GM12878 (cell line): ENCODE measurements around the gene ATP5PO. TPM values are rescaled to one million over a fixed set of nuclear protein-coding genes. Genes with fewer than 3 reads are reported as not detected.

ENCODE experiments used
- ATAC-seq: fragments of 200-7000 bp; cut with Tn5 transposase; 3 replicates; pipeline ENCODE4 v1.9.1; 2020; ENCODE audit warnings: mild to moderate bottlenecking, moderate library complexity
- BruUV-seq: library from RNA; stranded (reverse); fragments of 400-500 nt; replicated peaks from 2 replicates; lab custom pipeline; 2021; lab: Mats Ljungman, UMichigan
- CTCF ChIA-PET: fragments of 300-600 bp; sonication (Branson Sonifier 250); formaldehyde crosslinking; extraction: SDS; loops from one replicate; lab custom pipeline; 2021; ENCODE audit warnings: inconsistent platforms; lab: Yijun Ruan, JAX
- POLR2A ChIA-PET: fragments of 350-600 bp; formaldehyde crosslinking; extraction: SDS; loops from one replicate; lab custom pipeline; 2021; ENCODE audit warnings: inconsistent platforms; lab: Charles Lee
- RAD21 ChIA-PET: fragments of 300-600 bp; sonication (Branson Sonifier 250); formaldehyde crosslinking; loops from one replicate; lab custom pipeline; 2023; ENCODE audit warnings: antibody characterized with exemption; ENCODE audit not compliant: unreplicated experiment; lab: Charles Lee
- SMC1A ChIA-PET: fragments of 300-600 bp; sonication (Branson Sonifier 250); formaldehyde crosslinking; loops from one replicate; lab custom pipeline; 2023; ENCODE audit not compliant: unreplicated experiment, uncharacterized antibody; lab: Charles Lee
- DNase-seq: peaks from one replicate; pipeline ENCODE4 v3.0.0-alpha.2; 2011; ENCODE audit warnings: low read depth, low spot score
- FAIRE-seq: peaks from 3 replicates; lab custom pipeline; 2011; peaks lifted over from hg19 to GRCh38; lab: Jason Lieb, UNC
- H2AFZ ChIP-seq: 2 replicates; pipeline ENCODE4 v1.6.0; 2011; ENCODE audit warnings: low read depth, low read length, control low read depth; ENCODE audit not compliant: control insufficient read depth
- H3K27ac ChIP-seq: 2 replicates; pipeline ENCODE4 v1.5.1; 2011; ENCODE audit warnings: control low read depth; ENCODE audit not compliant: control insufficient read depth, insufficient read depth
- H3K27me3 ChIP-seq, 2 experiments: replicated peaks in 1 of 2; 2 replicates each; pipeline versions ENCODE4 v1.6.0 to v1.6.1; 2011; ENCODE audit warnings: low read length in 1 of 2; ENCODE audit not compliant: control insufficient read depth in 2 of 2, insufficient read depth in 2 of 2
- H3K36me3 ChIP-seq, 2 experiments: 2 replicates each; pipeline ENCODE4 v1.5.1; 2011; ENCODE audit warnings: low read length in 1 of 2; ENCODE audit not compliant: control insufficient read depth in 2 of 2, insufficient read depth in 2 of 2
- H3K4me1 ChIP-seq: 2 replicates; pipeline ENCODE4 v1.6.1; 2011; ENCODE audit warnings: mild to moderate bottlenecking, low read length, moderate library complexity, mixed read lengths; ENCODE audit not compliant: control insufficient read depth, insufficient read depth
- H3K4me2 ChIP-seq: 2 replicates; pipeline ENCODE4 v1.6.0; 2011; ENCODE audit warnings: control low read depth; ENCODE audit not compliant: control insufficient read depth, insufficient read depth
- H3K4me3 ChIP-seq: fragments of 200-600 bp; sonication (generic); 2 replicates; pipeline ENCODE4 v1.5.1; 2016
- H3K79me2 ChIP-seq: 2 replicates; pipeline ENCODE4 v1.6.0; 2011; ENCODE audit warnings: low read length; ENCODE audit not compliant: control insufficient read depth, insufficient read depth
- H3K9ac ChIP-seq: 2 replicates; pipeline ENCODE4 v1.8.0; 2011; ENCODE audit warnings: low read length, control low read depth, mixed read lengths; ENCODE audit not compliant: control insufficient read depth, insufficient read depth
- H3K9me3 ChIP-seq: replicated peaks from 3 replicates; pipeline ENCODE4 v1.5.1; 2011; ENCODE audit warnings: mild to moderate bottlenecking, low read length; ENCODE audit not compliant: control insufficient read depth, insufficient read depth
- H4K20me1 ChIP-seq: 2 replicates; pipeline ENCODE4 v1.6.0; 2011; ENCODE audit not compliant: control insufficient read depth, insufficient read depth
- CTCF ChIP-seq, 3 experiments: IDR thresholded peaks in 2 of 3; conservative IDR thresholded peaks in 1 of 3; 2 replicates each; pipeline ENCODE4 v1.5.1; 2011; ENCODE audit warnings: low read depth in 3 of 3, low read length in 3 of 3, mild to moderate bottlenecking in 3 of 3, control low read depth in 2 of 3, moderate library complexity in 2 of 3, inconsistent platforms in 1 of 3, mixed read lengths in 1 of 3; ENCODE audit not compliant: control insufficient read depth in 2 of 3, insufficient read depth in 1 of 3; ENCODE audit errors: extremely low read depth in 1 of 3
- IRF5 ChIP-seq: fragments of 450-650 bp; IDR thresholded peaks from 2 replicates; pipeline ENCODE4 v1.6.1; 2017; ENCODE audit warnings: borderline replicate concordance
- NBN ChIP-seq: fragments of 450-650 bp; IDR thresholded peaks from 2 replicates; pipeline ENCODE4 v1.6.1; 2016
- ZNF687 ChIP-seq: fragments of 450-650 bp; IDR thresholded peaks from 2 replicates; pipeline ENCODE4 v1.6.1; 2017; ENCODE audit warnings: mild to moderate bottlenecking, moderate library complexity
- WGBS: methylation state at CpG from one replicate; pipeline ENCODE4 v1.1.6; 2016; ENCODE audit warnings: low lambda C conversion rate; ENCODE audit not compliant: insufficient replicate concordance, insufficient coverage; ENCODE audit errors: missing lambda C conversion rate; 5-methylcytosine and 5-hydroxymethylcytosine counted together
- in situ Hi-C: fragments of 300-500 bp; cut with MboI; formaldehyde crosslinking; loops from 9 replicates; pipeline ENCODE4 v1.14.3; 2018; ENCODE audit warnings: mixed read lengths
- intact Hi-C: fragments of 100-400 bp; cut with micrococcal nuclease; formaldehyde crosslinking; loops from one replicate; pipeline ENCODE4 v1.14.2; 2022; ENCODE audit not compliant: unreplicated experiment
- polyA plus RNA-seq, 11 experiments: library from polyadenylated mRNA; depleted of rRNA in 4 of 11; unstranded in 6 of 11; stranded (reverse) in 5 of 11; fragments of >200 nt; fragmentation: Nextera tagmentation in 4 of 11; fragmentation: Illumina TruSeq in 1 of 11; extraction: Ambion mirVana in 4 of 11; extraction: Trizol in 1 of 11; gene quantifications; 1 replicate in 1 of 11; 2 replicates in 10 of 11; pipeline versions ENCODE4 v1.2.1 to v1.2.3, GENCODE V29; 2011 to 2016; ENCODE audit warnings: inconsistent platforms in 2 of 11, missing spikeins in 2 of 11, low read depth in 1 of 11
- total RNA-seq, 4 experiments: library from RNA; depleted of rRNA in 3 of 4; stranded (reverse); fragments of >200 nt in 3 of 4; fragmentation: Illumina TruSeq in 1 of 4; extraction: Trizol in 1 of 4; gene quantifications; 2 replicates each; pipeline versions ENCODE4 v1.2.1 to v1.2.3, GENCODE V29; 2013 to 2021

The ATP5PO gene
- total and polyA plus RNA-seq, 10 of the 15 experiments (the other 5 are each of a cell fraction or from before 2014, with no cell fraction given): 251 to 1,656 (median 470) TPM

- TF ChIP-seq ZNF687: no peak
- no peak for TF ChIP-seq NBN
Observed at GRCh38 chr21:33856893-33857527, 58.6 kb downstream of the ATP5PO start (continued).

GRCh38 chr21:33855190-33855589, 60.4 kb downstream of the ATP5PO start:
- no peak overlapping the region for H3K27ac ChIP-seq
- ChIA-PET POLR2A (interaction anchor here (0.6 kb wide), 1 partner anchor 1067 kb away, joined by 3 read pairs; no protein-coding TSS in a partner anchor), RAD21 (no interaction called here), CTCF (interaction anchor here (0.7 kb wide), 1 partner anchor 150 kb away, joined by 3 read pairs; no protein-coding TSS in a partner anchor), SMC1A (interaction anchor here (0.9 kb wide), 1 partner anchor 13 kb away, joined by 3 read pairs; no protein-coding TSS in a partner anchor)
- no peaks in the 10 kb centered on the region for H3K9me3 ChIP-seq
- DNase-seq (no peak), ATAC-seq (peak; percentile 27; the same call in 1 of the 3 replicates), FAIRE-seq (no peak)
- no peak overlapping the region for H3K4me3 ChIP-seq
- no peaks in the 10 kb centered on the region for H3K4me1 ChIP-seq
- H4K20me1 ChIP-seq: no peaks in the 10 kb centered on the region
- no peaks in the 10 kb centered on the region for H3K36me3 ChIP-seq
- H3K4me2 ChIP-seq: no peak overlapping the region
- WGBS: 51% methylated on average over 6 of the region's 6 CpGs
- in situ Hi-C loops: no loop called here
- intact Hi-C loops: no loop called here
- BruUV-seq: no TSS peak
- H3K79me2 ChIP-seq: no peaks in the 10 kb centered on the region
- H3K9ac ChIP-seq: no peak overlapping the region
- no peak overlapping the region for H2AFZ ChIP-seq
- no peak for TF ChIP-seq IRF5
- TF ChIP-seq CTCF (IDR thresholded peaks at IDR 0.05 in 2 of 3, conservative IDR thresholded peaks at IDR 0.05 in 1 of 3; ENCODE audit: control insufficient read depth in 2 of 3, extremely low read depth in 1 of 3, insufficient read depth in 1 of 3, low read depth in 3 of 3, low read length in 3 of 3): peak in 2 of 3 experiments; percentile 3 to 34; a peak in 1 of 6 replicates
- TF ChIP-seq, all 136 proteins: peak for 1
- no peaks in the 10 kb centered on the region for H3K27me3 ChIP-seq
